ENCODE data around the gene TSHZ1. TPM values are rescaled to one million over a fixed set of nuclear protein-coding genes. Genes with fewer than 3 reads are reported as not detected.
A peak's percentile ranks its signal among the peaks of the same experiment; 100 is the strongest.

TSHZ1 gene
- polyA plus RNA-seq, 1 of the 3 experiments (the other 2 are of a cell fraction), result 2.6 TPM

GRCh38 chr18:75173125-75173432, 37.5 kb upstream of the TSHZ1 start:
- Histone ChIP-seq H4K20me1 (ENCODE audit: insufficient read depth) (no peaks in the 10 kb centered on the region), H3K9me2 (no peaks in the 10 kb centered on the region), H3F3A (replicated peaks; ENCODE audit: insufficient read depth) (no peaks in the 10 kb centered on the region), H3K9me3 (no peaks in the 10 kb centered on the region), H3K4me3 (ENCODE audit: low read depth in 2 of 2, low read length in 1 of 2) (no peak overlapping the region), H2AFZ (ENCODE audit: low read depth) (no peak overlapping the region), H3K4me1 (ENCODE audit: control insufficient read depth in 1 of 2, insufficient read depth in 2 of 2, low read depth in 1 of 2, low read length in 1 of 2) (no peaks in the 10 kb centered on the region), H3K9ac (no peak overlapping the region), H3K27me3 (ENCODE audit: insufficient read depth) (no peaks in the 10 kb centered on the region), H3K27ac (ENCODE audit: low read depth in 2 of 2, low read length in 1 of 2) (no peak overlapping the region), H3K4me2 (no peak overlapping the region), H3K36me3 (replicated peaks in 1 of 2; ENCODE audit: control insufficient read depth in 1 of 2, insufficient read depth in 2 of 2, low read length in 1 of 2) (no peaks in the 10 kb centered on the region), H3K79me2 (ENCODE audit: insufficient read depth) (no peaks in the 10 kb centered on the region)
- no peak for TF ChIP-seq RCOR1 (IDR thresholded peaks at IDR 0.05; ENCODE audit: low read length)
- peak; percentile 23; the same call in 1 of the 2 replicates for TF ChIP-seq RAD21 (IDR thresholded peaks at IDR 0.05; ENCODE audit: low read length)
- no peak for TF ChIP-seq FOXM1 (IDR thresholded peaks at IDR 0.05; ENCODE audit: low read depth)
- no peak for TF ChIP-seq IRF3 (IDR thresholded peaks at IDR 0.05; ENCODE audit: low read depth, low read length)
- TF ChIP-seq NRF1 (IDR thresholded peaks at IDR 0.05; ENCODE audit: low read depth, low read length), result no peak
- TF ChIP-seq YY1 (IDR thresholded peaks at IDR 0.05; ENCODE audit: low read depth), result no peak
- TF ChIP-seq ZBTB33 (IDR thresholded peaks at IDR 0.05; ENCODE audit: borderline replicate concordance, low read depth), result no peak
- TF ChIP-seq USF1 (IDR thresholded peaks at IDR 0.05; ENCODE audit: borderline replicate concordance, low read depth), result no peak
- ChIA-PET CTCF (interaction anchor here (1.1 kb wide), 1 partner anchor 14 kb away, joined by 3 read pairs; no protein-coding TSS in a partner anchor), POLR2A (no interaction called here)
- DNase-seq, result no peak
- WGBS (ENCODE audit: low lambda C conversion rate), result 65% methylated on average over 5 of the region's 5 CpGs

- Histone ChIP-seq H2AFZ (ENCODE audit: low read depth) (no peak overlapping the region), H3K27me3 (ENCODE audit: insufficient read depth) (no peaks in the 10 kb centered on the region), H4K20me1 (ENCODE audit: insufficient read depth) (no peaks in the 10 kb centered on the region), H3K27ac (ENCODE audit: low read depth in 2 of 2, low read length in 1 of 2) (no peak overlapping the region), H3K9me2 (no peaks in the 10 kb centered on the region), H3K36me3 (replicated peaks in 1 of 2; ENCODE audit: control insufficient read depth in 1 of 2, insufficient read depth in 2 of 2, low read length in 1 of 2) (no peaks in the 10 kb centered on the region), H3K4me3 (ENCODE audit: low read depth in 2 of 2, low read length in 1 of 2) (no peak overlapping the region), H3F3A (replicated peaks; ENCODE audit: insufficient read depth) (no peaks in the 10 kb centered on the region), H3K4me1 (ENCODE audit: control insufficient read depth in 1 of 2, insufficient read depth in 2 of 2, low read depth in 1 of 2, low read length in 1 of 2) (no peaks in the 10 kb centered on the region), H3K9ac (no peak overlapping the region), H3K79me2 (ENCODE audit: insufficient read depth) (no peaks in the 10 kb centered on the region), H3K4me2 (no peak overlapping the region), H3K9me3 (no peaks in the 10 kb centered on the region)
- 75% methylated on average over 4 of the region's 4 CpGs for WGBS (ENCODE audit: low lambda C conversion rate)
- DNase-seq, result no peak
- ChIA-PET CTCF (no interaction called here), POLR2A (no interaction called here)
- no peak for TF ChIP-seq TAF1 (IDR thresholded peaks at IDR 0.05; ENCODE audit: borderline replicate concordance, low read depth, low read length)
- TF ChIP-seq REST (IDR thresholded peaks at IDR 0.05; ENCODE audit: low read depth, low read length), result no peak
- TF ChIP-seq RFX5 (IDR thresholded peaks at IDR 0.05; ENCODE audit: low read length), result no peak
- TF ChIP-seq MEF2A (IDR thresholded peaks at IDR 0.05; ENCODE audit: borderline replicate concordance, low read depth), result no peak
- no peak for TF ChIP-seq ZBTB33 (IDR thresholded peaks at IDR 0.05; ENCODE audit: borderline replicate concordance, low read depth)
- no peak for TF ChIP-seq RAD21 (IDR thresholded peaks at IDR 0.05; ENCODE audit: low read length)
- no peak for TF ChIP-seq NRF1 (IDR thresholded peaks at IDR 0.05; ENCODE audit: low read depth, low read length)
- TF ChIP-seq RXRA (IDR thresholded peaks at IDR 0.05; ENCODE audit: borderline replicate concordance, low read depth), result no peak
- TF ChIP-seq EP300 (IDR thresholded peaks at IDR 0.05; ENCODE audit: borderline replicate concordance in 1 of 2, low read depth in 1 of 2, low read length in 1 of 2), result no peak
- TF ChIP-seq RCOR1 (IDR thresholded peaks at IDR 0.05; ENCODE audit: low read length), result no peak
- TF ChIP-seq SIN3A (IDR thresholded peaks at IDR 0.05; ENCODE audit: borderline replicate concordance, low read depth, low read length), result no peak
- no peak for TF ChIP-seq TCF12 (IDR thresholded peaks at IDR 0.05)
- no peak for TF ChIP-seq USF1 (IDR thresholded peaks at IDR 0.05; ENCODE audit: borderline replicate concordance, low read depth)
- TF ChIP-seq TEAD4 (IDR thresholded peaks at IDR 0.05; ENCODE audit: borderline replicate concordance, insufficient read depth), result no peak
Measured at GRCh38 chr18:75173738-75174137, 36.9 kb upstream of the TSHZ1 start.

Data from SK-N-SH (cell line).